D721Med (cell line): Measurements from ENCODE around the gene STARD3.

Experiments used
- DNase-seq: peaks from one replicate; pipeline ENCODE4 v3.0.0; 2011; ENCODE audit warnings: low spot score; ENCODE audit not compliant: insufficient read length
- FAIRE-seq: peaks from 2 replicates; lab custom pipeline; 2011; peaks lifted over from hg19 to GRCh38; lab: Jason Lieb, UNC
- CTCF ChIP-seq: IDR thresholded peaks from 2 replicates; pipeline ENCODE4 v1.5.1; 2012; ENCODE audit warnings: mild to moderate bottlenecking, control low read depth; ENCODE audit not compliant: insufficient read depth; ENCODE audit errors: missing control alignments

STARD3 gene

GRCh38 chr17:39677542-39678339 is 40.8 kb downstream of the STARD3 start:
- FAIRE-seq = no peak
- DNase-seq = no peak
- TF ChIP-seq CTCF = no peak

- FAIRE-seq (no peak), DNase-seq (no peak)
- TF ChIP-seq CTCF = no peak
These were observed 41.6 kb downstream of the STARD3 start for GRCh38 chr17:39678340-39679116.

GRCh38 chr17:39679521-39680192 is 42.7 kb downstream of the STARD3 start:
- DNase-seq (no peak), FAIRE-seq (no peak)
- TF ChIP-seq CTCF = no peak

GRCh38 chr17:39683295-39683939 is 46.5 kb downstream of the STARD3 start:
- TF ChIP-seq CTCF = no peak
- DNase-seq (no peak), FAIRE-seq (no peak)

- no peak for TF ChIP-seq CTCF
- FAIRE-seq = no peak
- no peak for DNase-seq
These were observed 47.6 kb downstream of the STARD3 start for GRCh38 chr17:39684369-39685192.

GRCh38 chr17:39687101-39687545 is 50.2 kb downstream of the STARD3 start:
- FAIRE-seq = no peak

More at GRCh38 chr17:39687101-39687545, 50.2 kb downstream of the STARD3 start:
- no peak for DNase-seq
- no peak for TF ChIP-seq CTCF
